ENCODE measurements around the gene FGF8.

GRCh38 chr10:101770331-101771215, 5.3 kb downstream of the FGF8 start:
- TF ChIP-seq, protein P1, sequence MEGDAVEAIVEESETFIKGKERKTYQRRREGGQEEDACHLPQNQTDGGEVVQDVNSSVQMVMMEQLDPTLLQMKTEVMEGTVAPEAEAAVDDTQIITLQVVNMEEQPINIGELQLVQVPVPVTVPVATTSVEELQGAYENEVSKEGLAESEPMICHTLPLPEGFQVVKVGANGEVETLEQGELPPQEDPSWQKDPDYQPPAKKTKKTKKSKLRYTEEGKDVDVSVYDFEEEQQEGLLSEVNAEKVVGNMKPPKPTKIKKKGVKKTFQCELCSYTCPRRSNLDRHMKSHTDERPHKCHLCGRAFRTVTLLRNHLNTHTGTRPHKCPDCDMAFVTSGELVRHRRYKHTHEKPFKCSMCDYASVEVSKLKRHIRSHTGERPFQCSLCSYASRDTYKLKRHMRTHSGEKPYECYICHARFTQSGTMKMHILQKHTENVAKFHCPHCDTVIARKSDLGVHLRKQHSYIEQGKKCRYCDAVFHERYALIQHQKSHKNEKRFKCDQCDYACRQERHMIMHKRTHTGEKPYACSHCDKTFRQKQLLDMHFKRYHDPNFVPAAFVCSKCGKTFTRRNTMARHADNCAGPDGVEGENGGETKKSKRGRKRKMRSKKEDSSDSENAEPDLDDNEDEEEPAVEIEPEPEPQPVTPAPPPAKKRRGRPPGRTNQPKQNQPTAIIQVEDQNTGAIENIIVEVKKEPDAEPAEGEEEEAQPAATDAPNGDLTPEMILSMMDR (IDR thresholded peaks at IDR 0.05) = no peak
- no peak for TF ChIP-seq ZFX (IDR thresholded peaks at IDR 0.05; ENCODE audit: borderline replicate concordance)
